Sigmoid colon (tissue), 4 donors: Measurements from ENCODE around the gene DCLK2.

ENCODE experiments used
- POLR2AphosphoS5 ChIP-seq, 4 donors: sonication (generic); formaldehyde crosslinking; IDR thresholded peaks; one replicate each; pipeline ENCODE4 v1.6.1; 2017; ENCODE audit warnings: antibody characterized with exemption in 4 of 4
- TF ChIP-seq, protein P1 (sequence below), 4 experiments: fragments of 450-650 bp in 3 of 4; fragments of 200-600 bp in 1 of 4; IDR thresholded peaks; one replicate each; pipeline ENCODE4 v1.5.1; 2016 to 2019; ENCODE audit warnings: antibody characterized with exemption in 4 of 4, mild to moderate bottlenecking in 3 of 4, moderate library complexity in 2 of 4

DNA sequence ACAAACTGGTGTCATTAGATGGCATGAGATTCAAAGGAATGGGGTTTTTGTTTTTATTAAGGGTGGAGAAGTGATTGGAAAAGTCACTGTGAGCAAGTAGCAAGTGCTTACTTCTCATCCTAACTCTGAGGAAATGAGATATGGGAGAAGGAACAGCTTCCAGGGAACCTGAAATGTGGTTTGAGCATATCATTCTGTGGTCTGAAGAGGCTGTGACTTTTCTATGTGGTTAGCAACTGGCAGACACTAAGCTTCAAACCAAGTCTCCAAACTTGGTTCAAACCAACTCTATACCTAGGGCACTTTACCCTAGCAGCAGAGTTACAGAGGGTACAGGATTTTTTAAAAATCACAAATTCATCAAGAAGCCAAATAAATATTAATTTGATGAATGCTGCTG lies 58.2 kb downstream of the DCLK2 start:
- no peak for TF ChIP-seq POLR2AphosphoS5 (IDR thresholded peaks at IDR 0.05)
- TF ChIP-seq, protein P1, sequence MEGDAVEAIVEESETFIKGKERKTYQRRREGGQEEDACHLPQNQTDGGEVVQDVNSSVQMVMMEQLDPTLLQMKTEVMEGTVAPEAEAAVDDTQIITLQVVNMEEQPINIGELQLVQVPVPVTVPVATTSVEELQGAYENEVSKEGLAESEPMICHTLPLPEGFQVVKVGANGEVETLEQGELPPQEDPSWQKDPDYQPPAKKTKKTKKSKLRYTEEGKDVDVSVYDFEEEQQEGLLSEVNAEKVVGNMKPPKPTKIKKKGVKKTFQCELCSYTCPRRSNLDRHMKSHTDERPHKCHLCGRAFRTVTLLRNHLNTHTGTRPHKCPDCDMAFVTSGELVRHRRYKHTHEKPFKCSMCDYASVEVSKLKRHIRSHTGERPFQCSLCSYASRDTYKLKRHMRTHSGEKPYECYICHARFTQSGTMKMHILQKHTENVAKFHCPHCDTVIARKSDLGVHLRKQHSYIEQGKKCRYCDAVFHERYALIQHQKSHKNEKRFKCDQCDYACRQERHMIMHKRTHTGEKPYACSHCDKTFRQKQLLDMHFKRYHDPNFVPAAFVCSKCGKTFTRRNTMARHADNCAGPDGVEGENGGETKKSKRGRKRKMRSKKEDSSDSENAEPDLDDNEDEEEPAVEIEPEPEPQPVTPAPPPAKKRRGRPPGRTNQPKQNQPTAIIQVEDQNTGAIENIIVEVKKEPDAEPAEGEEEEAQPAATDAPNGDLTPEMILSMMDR (IDR thresholded peaks at IDR 0.05) = no peak
